ENCODE data around the gene DNLZ.

DNLZ gene

DNA sequence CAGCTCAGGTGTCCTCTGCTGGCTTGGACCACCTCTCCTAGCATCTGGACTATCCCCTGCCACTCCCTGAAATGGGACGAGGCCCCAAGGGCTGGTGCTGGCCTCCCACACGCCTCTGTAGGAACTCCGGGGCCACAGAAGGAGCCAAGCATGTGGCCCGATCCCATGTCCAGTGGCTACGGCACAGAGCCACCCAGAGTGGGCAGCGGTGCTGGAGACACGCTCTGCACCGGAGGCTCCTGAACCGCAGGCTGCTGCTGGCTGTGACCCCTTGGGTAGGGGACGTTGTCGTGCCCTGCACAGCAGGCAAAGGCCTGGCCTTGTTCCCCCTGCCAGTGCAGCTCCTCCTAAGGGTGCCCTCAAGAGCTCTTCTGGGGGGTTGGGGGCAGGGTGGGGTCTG, 16.3 kb upstream of the DNLZ start:
- CTCF ChIA-PET: interaction anchor here (1.0 kb wide), 1 partner anchor 21 kb away, joined by 3 read pairs; no protein-coding TSS in a partner anchor
- H3K36me3 ChIP-seq (ENCODE audit: control insufficient read depth in 2 of 2, insufficient read depth in 1 of 2, low read length in 2 of 2): peaks cover 3 to 98% of the 10 kb centered on the region in 2 experiments

DNA sequence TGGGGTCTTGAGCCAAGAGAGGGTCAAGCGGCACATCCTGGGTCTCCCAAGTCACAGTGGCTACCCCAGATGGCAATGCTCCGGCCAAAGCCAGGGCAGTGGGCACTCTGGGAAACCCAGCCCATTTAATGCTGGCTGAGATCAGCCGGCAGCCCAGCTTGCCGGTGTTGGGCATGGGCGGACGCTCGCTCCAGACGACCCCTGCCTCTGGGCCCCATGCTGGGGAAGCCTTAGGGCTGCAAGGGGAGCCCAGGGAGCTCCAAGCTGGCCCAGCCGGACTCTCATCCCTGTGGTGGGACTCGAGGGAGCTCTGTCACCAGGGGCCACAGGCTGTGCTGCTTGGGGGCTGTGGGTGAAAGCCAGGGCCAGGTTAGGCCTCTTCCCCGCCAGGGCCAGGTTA, 15.9 kb upstream of the DNLZ start:
- peaks cover 0 to 97% of the 10 kb centered on the region in 2 experiments; a peak in 2 of 3 replicates for H3K36me3 ChIP-seq (ENCODE audit: control insufficient read depth in 2 of 2, insufficient read depth in 1 of 2, low read length in 2 of 2)
- H3K4me1 ChIP-seq (ENCODE audit: control insufficient read depth, insufficient read depth, low read length): no peaks in the 10 kb centered on the region
- ChIA-PET CTCF (interaction anchor here (1.0 kb wide), 1 partner anchor 22 kb away, joined by 3 read pairs; no protein-coding TSS in a partner anchor), POLR2A (interaction anchor here (0.5 to 1.3 kb wide), 4 partner anchors 10 to 37 kb away, joined by 3 to 4 read pairs (median 4); no protein-coding TSS in a partner anchor)
- no peaks in the 10 kb centered on the region for H3K9me3 ChIP-seq (ENCODE audit: control insufficient read depth, insufficient read depth, low read depth, low read length)
- no peak overlapping the region for H3K4me3 ChIP-seq (ENCODE audit: low read depth, low read length)
- H3K27ac ChIP-seq (ENCODE audit: extremely low read depth, low read depth, low read length): no peak overlapping the region
- TF ChIP-seq ZBTB17 (tag by site-specific recombination; IDR thresholded peaks at IDR 0.05) (no peak), ZBTB8A (tag by site-specific recombination; IDR thresholded peaks at IDR 0.05) (no peak), PATZ1 (tag by site-specific recombination; IDR thresholded peaks at IDR 0.05) (no peak), ZNF529 (tag by site-specific recombination; IDR thresholded peaks at IDR 0.05; ENCODE audit: insufficient replicate concordance) (no peak), ZNF132 (tag by site-specific recombination; IDR thresholded peaks at IDR 0.05; ENCODE audit: borderline replicate concordance) (no peak), ZNF747 (tag by site-specific recombination; IDR thresholded peaks at IDR 0.05) (no peak), ZNF184 (tag by site-specific recombination; IDR thresholded peaks at IDR 0.05) (no peak), SALL2 (tag by site-specific recombination; IDR thresholded peaks at IDR 0.05; ENCODE audit: borderline replicate concordance) (no peak), ZBTB21 (tag by site-specific recombination; IDR thresholded peaks at IDR 0.05) (no peak)
- TF ChIP-seq, protein P1, sequence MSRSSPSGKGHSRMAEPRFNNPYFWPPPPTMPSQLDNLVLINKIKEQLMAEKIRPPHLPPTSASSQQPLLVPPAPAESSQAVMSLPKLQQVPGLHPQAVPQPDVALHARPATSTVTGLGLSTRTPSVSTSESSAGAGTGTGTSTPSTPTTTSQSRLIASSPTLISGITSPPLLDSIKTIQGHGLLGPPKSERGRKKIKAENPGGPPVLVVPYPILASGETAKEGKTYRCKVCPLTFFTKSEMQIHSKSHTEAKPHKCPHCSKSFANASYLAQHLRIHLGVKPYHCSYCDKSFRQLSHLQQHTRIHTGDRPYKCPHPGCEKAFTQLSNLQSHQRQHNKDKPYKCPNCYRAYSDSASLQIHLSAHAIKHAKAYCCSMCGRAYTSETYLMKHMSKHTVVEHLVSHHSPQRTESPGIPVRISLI (tag by site-specific recombination; IDR thresholded peaks at IDR 0.05): no peak

More for the DNA sequence above, 16.3 kb upstream of the DNLZ start:
- Histone ChIP-seq H3K27ac (ENCODE audit: extremely low read depth, low read depth, low read length) (no peak overlapping the region), H3K9me3 (ENCODE audit: control insufficient read depth, insufficient read depth, low read depth, low read length) (no peaks in the 10 kb centered on the region), H3K4me1 (ENCODE audit: control insufficient read depth, insufficient read depth, low read length) (no peaks in the 10 kb centered on the region), H3K4me3 (ENCODE audit: low read depth, low read length) (no peak overlapping the region)
- POLR2A ChIA-PET: interaction anchor here (0.5 to 1.3 kb wide), 4 partner anchors 10 to 38 kb away, joined by 3 to 4 read pairs (median 4); no protein-coding TSS in a partner anchor
- TF ChIP-seq ZBTB20 (tag by site-specific recombination; IDR thresholded peaks at IDR 0.05): no peak
- TF ChIP-seq ZSCAN30 (tag by site-specific recombination; IDR thresholded peaks at IDR 0.05): no peak
- TF ChIP-seq ZNF148 (tag by site-specific recombination; IDR thresholded peaks at IDR 0.05; ENCODE audit: borderline replicate concordance): no peak
- no peak for TF ChIP-seq ZNF274 (IDR thresholded peaks at IDR 0.05; ENCODE audit: low read length)
- TF ChIP-seq ZNF274 (tag by site-specific recombination; IDR thresholded peaks at IDR 0.05; ENCODE audit: borderline replicate concordance): no peak
- TF ChIP-seq SALL2 (tag by site-specific recombination; IDR thresholded peaks at IDR 0.05; ENCODE audit: borderline replicate concordance): no peak
- no peak for TF ChIP-seq IKZF3 (tag by site-specific recombination; IDR thresholded peaks at IDR 0.05)
- TF ChIP-seq ZNF24 (tag by site-specific recombination; IDR thresholded peaks at IDR 0.05): no peak
- TF ChIP-seq TRIM28 (IDR thresholded peaks at IDR 0.05; ENCODE audit: borderline replicate concordance, low read length): no peak
- no peak for TF ChIP-seq ZNF214 (tag by site-specific recombination; IDR thresholded peaks at IDR 0.05; ENCODE audit: borderline replicate concordance)
- TF ChIP-seq ZNF155 (tag by site-specific recombination; IDR thresholded peaks at IDR 0.05): no peak
- no peak for TF ChIP-seq ZNF626 (tag by site-specific recombination; IDR thresholded peaks at IDR 0.05)
- TF ChIP-seq, protein P2, sequence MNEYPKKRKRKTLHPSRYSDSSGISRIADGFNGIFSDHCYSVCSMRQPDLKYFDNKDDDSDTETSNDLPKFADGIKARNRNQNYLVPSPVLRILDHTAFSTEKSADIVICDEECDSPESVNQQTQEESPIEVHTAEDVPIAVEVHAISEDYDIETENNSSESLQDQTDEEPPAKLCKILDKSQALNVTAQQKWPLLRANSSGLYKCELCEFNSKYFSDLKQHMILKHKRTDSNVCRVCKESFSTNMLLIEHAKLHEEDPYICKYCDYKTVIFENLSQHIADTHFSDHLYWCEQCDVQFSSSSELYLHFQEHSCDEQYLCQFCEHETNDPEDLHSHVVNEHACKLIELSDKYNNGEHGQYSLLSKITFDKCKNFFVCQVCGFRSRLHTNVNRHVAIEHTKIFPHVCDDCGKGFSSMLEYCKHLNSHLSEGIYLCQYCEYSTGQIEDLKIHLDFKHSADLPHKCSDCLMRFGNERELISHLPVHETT (tag by site-specific recombination; IDR thresholded peaks at IDR 0.05): no peak
- TF ChIP-seq, protein P3, sequence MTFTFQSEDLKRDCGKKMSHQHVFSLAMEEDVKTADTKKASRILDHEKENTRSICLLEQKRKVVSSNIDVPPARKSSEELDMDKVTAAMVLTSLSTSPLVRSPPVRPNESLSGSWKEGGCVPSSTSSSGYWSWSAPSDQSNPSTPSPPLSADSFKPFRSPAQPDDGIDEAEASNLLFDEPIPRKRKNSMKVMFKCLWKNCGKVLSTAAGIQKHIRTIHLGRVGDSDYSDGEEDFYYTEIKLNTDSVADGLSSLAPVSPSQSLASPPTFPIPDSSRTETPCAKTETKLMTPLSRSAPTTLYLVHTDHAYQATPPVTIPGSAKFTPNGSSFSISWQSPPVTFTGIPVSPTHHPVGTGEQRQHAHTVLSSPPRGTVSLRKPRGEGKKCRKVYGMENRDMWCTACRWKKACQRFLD (tag by site-specific recombination; IDR thresholded peaks at IDR 0.05): no peak
